ENCODE data around the gene INPP5F.

GRCh38 chr10:119853574-119853973, 127.7 kb downstream of the INPP5F start:
- TF ChIP-seq POLR2A (IDR thresholded peaks at IDR 0.05) (no peak), CTCF (IDR thresholded peaks at IDR 0.05) (no peak)

All from heart left ventricle (tissue), 13 donors.